Fibroblast of upper back skin (primary cell): ENCODE results near the gene TSR1.
A peak's percentile ranks its signal among the peaks of the same experiment; 100 is the strongest.
"Not testable (repeated sequence)": the region's sequence is repeated elsewhere in the genome, so short reads cannot be mapped to it uniquely, and the experiment has no call there.

Experiments used
- DNase-seq: peaks from one replicate; pipeline ENCODE4 v3.0.0-alpha.2; 2013

TSR1 gene

DNA sequence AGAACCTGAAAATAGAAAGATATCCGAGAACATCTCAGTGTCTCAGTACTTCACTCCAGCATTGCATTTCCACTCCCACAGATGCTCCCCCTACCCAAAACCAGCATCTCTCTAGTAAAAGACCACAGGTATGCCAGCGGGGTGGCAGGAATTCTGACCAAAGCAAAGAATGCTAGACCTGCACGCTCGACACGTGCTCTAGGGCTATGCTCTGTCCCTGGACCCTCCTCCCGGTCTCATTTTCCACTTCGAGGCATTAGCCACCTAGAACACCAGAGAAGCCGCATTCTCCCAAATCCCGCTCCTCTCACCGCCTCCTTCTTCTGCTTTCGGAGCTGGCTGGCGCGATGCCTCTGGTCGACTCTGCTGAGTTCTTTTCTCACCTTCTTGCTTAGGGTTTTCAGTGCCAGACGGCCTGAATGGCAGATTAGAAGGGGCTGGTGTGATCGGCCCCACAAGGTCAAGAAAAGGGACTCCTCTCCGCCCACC is 487 bp downstream of the TSR1 start:
- peak; percentile 37 for DNase-seq

- DNase-seq: no peak
Measured at GRCh38 chr17:2331303-2331702, 5.0 kb downstream of the TSR1 start.

GRCh38 chr17:2323629-2324314 is 12.5 kb downstream of the TSR1 start:
- DNase-seq: no peak

DNA sequence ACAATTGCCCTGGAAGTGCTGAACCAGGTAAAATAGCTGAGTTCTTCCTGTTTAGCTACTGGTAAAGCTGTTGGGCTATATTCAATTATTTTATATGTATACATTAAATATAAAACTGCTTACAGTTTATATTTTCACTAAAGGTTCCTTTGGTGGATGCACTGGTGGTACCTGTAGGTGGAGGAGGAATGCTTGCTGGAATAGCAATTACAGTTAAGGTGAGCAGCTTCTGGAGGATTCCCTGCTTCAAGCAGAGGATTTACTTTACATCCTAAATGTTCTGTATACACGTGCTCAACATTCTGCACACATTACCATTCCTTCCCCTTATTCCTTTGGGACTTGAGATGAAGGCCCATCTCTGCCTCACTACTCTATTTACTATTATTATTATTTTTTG is 14.9 kb downstream of the TSR1 start:
- DNase-seq: no peak

GRCh38 chr17:2319051-2319450 is 17.2 kb downstream of the TSR1 start:
- no peak for DNase-seq

- DNase-seq: no peak
Measured at GRCh38 chr17:2317796-2318195, 18.5 kb downstream of the TSR1 start.

DNA sequence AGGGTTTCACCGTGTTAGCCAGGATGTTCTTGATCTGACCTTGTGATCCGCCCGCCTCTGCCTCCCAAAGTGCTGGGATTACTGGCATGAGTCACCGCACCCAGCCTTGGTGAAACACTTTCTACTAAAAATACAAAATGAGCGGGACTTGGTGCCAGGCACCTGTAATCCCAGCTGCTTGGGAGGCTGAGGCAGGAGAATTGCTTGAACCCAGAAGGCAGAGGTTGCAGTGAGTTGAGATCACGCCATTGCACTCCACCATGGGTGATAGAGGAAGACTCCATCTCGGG is 19.4 kb downstream of the TSR1 start:
- DNase-seq: not testable (repeated sequence)

- no peak for DNase-seq
Measured at GRCh38 chr17:2312736-2313135, 23.5 kb downstream of the TSR1 start.

DNA sequence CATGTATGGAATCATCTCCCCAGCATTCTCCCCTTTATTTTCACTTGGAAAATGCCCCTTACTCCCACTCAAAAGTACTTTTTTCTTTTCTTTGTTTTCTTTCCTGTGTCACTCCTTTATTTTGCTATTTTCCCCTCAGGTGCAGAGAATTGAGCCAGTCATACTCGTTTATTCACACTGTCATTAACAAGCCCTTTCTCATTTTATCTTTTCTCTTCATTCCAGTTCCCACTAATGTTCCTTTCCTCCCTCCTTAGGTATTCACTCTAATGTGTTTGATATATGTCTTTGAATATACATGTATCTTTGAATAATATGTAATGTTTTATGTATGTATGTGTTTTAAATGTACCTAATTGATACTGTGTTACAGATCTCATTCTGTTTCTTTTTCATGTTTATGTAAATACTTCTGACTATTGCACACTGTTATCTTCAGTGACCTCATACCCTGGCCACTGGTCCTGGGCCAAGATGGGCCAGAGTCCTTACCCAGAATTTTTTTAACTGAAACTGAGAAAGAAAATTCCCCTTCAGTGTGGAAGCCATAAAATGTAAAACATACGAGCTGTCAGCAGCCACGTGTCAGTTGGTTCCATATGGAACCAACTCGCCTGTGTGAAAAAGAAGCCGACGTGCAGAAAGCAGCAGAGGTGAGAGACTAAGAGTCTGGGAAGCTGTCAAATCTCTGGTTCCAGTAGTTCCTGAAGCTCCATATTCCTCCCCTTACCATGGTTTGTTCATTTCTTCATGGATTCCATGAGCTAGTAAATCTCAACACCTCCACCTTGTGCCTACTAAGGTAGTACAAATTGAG is 26.7 kb downstream of the TSR1 start:
- DNase-seq: peak; percentile 24

DNA sequence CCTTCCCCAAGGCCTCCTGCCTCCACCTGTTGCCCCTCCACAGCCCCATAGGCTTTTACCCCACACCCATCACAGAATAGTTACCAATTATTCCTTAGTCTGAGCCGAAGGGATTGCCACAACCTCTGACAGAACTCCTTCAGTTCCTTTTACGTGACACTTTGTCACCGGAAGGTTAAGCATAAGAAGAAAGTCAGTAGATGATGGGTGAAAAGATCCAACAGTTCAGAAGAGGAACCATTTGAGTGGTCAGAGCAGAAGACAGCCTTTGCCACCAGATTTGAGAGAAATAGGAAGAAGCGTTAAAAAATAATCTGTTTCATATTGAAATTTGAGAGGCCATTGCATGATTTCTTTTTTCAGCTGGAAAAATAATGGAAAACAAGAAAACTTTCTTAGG is 31.3 kb downstream of the TSR1 start:
- DNase-seq: no peak

DNA sequence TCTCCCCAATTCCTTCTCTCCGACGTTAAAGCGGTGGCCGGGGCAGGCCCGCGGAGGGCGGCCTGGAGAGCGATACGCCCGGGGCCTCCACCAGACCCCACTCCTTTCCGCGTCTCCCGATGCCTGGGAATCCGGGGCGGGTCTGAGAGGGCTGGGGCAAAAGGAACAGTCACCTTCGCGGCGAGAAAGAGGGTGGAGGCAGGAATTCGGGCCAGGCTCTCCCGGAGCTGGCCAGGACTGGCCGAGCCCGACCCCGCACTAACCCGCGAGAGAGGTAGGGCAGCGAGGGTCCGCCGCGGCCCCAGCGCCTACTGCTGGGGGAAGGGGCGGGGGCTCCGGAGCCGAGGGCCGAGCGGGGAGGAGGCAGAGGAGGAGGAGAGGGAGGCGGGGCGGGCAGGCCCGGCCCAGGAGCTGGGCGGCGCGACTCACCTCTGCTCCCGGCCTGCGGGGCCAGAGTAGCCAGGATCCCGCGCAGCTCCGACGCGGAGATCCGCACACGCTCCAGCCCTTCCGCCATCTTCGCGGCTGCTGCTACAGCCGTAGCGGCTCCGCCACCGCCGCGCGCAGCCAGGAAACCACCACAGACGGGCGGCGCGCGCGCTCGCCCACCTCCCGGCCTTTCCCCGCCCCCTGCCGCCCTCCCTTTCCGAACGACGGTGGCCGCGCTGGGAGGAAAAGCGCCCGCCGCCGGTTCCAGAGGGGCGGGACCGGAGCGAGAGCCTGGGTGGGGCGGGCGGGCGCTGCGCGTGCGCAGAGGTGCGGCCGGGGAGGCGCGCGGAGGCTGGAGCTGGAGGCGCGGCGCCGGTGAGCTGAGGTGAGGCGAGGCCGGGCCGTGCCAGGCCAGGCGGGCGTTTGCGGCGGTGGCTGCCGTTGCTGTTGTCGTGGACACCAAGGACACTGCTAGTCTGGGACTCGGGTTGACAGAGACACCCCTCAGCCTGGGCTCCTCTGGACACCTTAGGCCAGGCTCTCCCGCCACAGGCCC is 32.8 kb downstream of the TSR1 start, which contains the start of the genes SMG6 and SRR:
TSS of gene SMG6 (minus strand) at position 582 of the 985 bp plus-strand sequence. CDS start at position 517, 65 bp downstream.
TSS of gene SRR (plus strand) at position 747 of the 985 bp plus-strand sequence. CDS start 11,611 bp downstream, outside the sequence.
- DNase-seq: peak; percentile 87

DNA sequence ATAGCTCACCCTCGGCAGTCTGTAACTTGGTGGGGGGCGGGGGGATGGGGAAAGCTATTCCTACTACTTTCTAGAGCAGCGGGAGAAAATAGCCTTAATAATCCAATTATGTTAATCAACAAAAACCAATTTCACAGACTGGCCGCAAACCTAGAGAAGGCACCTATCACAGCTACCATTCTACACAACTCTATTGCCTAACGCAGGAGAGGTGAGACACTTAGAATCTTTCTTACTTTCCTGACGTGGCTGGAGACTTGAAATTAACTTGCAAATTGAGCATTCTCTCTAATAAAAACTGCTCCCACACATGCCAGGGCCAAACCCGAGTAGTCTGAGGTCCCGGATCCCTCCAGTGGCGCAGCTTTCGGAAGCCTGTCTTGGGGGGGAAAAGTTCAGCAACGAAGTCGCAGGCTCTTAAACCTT is 33.5 kb downstream of the TSR1 start:
- no peak for DNase-seq

DNA sequence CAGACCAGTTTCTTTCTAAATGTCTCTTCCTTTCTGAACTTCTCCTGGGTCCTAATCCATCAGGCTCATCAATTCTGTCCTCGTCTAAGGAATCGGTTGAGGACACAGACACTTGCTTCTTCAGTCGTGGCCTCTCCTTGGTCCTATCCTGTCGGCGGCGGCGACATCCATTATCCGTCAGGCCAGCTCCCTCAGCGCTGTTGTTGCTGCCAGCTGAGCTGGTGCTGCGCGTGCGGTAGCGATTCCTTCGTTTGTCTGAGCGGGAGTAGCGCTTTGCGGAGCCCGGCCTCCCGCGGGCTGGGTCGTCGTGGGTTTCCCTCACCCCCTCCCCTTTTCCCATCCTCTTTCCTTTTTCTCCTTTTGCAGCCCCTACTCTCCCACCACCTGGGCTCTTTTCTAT is 36.5 kb downstream of the TSR1 start:
- no peak for DNase-seq

- no peak for DNase-seq
Measured at GRCh38 chr17:2299136-2299535, 37.1 kb downstream of the TSR1 start.

- DNase-seq: no peak
Measured at GRCh38 chr17:2297023-2297422, 39.2 kb downstream of the TSR1 start.

GRCh38 chr17:2295575-2295974 is 40.7 kb downstream of the TSR1 start:
- no peak for DNase-seq

DNA sequence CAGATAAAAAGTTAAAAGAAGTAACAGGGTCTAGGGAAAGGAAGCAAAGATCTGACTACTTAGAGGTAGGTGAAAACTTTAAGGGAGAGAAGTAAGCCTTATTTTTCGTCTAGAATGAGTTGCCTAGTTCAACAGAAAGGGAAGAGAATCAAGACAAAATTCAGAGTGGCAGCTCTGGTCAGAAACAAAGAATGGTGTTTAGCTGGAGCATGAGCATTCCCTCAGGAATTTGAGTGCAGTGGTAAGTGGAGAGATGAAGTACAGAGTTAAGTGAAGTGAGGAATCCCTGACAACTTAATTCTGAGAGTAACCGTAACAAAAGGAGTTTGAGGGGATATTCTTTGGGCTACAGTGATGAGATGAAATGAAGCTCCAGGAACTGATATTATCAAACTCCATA is 44.2 kb downstream of the TSR1 start:
- peak; percentile 11 for DNase-seq

DNA sequence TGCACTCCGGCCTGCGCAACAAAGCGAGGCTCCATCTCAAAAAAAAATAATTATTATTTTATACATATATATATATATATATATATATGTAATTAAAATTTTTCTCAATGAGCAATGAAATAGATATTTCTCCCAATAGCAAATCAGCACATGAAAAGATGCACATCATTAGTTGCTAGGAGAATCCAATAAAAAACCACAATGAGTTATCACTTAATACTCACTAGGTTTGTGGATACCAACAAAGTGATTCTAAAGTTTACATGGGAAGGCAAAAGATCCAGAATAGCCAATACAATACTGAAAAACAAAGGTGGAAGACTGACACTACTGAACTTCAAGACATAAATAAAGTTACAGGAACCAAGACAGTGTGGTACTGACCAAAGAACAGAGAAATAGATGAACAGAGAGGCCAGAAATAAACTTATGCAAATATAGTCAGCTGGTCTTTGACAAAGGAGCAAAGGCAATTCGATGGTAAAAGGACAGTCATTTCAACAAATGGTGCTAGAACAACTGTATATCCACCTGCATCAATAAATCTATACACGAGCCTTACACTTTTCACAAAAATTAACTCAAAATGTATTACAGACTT is 46.3 kb downstream of the TSR1 start:
- no peak for DNase-seq

DNA sequence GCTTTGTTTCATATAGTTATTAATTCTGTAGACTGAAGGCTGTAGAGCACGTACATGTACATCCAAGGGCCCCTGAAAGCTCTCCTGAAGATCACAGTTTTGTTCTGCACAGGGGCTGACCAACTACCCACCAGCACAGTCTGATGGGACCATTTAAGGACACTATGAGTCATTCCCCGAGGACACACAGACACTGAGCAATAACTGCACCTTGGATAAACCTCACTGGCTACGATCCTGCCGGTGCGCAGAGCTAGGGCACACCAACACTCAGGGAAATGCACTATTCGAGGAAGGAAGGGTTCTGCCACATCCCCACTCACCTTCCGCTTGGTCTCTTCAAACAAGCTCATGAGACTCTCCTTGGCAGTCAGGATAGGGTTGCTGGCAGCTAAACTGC is 53.0 kb downstream of the TSR1 start:
- no peak for DNase-seq

DNA sequence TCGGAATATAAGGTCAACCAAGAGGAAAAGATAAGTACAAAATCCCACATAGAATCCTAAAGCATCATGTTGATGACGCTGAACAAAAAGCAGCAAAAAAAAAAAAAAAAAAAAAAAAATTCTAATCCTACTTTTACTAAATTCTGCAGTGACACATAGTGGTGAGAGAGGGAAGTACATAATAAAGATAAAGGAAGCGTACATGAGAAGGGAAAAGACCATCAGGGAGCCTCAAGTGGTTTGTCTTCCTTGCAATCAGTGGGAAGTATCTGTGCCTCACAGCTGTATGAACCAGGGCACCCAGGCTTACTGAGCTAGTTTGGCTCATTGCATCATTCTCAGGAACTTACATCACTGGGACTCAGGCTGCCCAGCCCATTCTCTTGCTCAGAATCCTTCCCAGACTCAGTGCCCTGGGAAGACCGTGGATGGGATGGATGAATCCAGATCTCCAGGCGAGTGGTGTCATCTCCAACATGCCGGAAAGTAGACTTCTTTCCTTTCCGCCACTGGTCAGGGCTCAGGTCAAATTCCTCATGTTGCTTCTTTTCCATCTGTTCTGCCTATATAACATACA is 53.9 kb downstream of the TSR1 start:
- DNase-seq: peak; percentile 91

DNA sequence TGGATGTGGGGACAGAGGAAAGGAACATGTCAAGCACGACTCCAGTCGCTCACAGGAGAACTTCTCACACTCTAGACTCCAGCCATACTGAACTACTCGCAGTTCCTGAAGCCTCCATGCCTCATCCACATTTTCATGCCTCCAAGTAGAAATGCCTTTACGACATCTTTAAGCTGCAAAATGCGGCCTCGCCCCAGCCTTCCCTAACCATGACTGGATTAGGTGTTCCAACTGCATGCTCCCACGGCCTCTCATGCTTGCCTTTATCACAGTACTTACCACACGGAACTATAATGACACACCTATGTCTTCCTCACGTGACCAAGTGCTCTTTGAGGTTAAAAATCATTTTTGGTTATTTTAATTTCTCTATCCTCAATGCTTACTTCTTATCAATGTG is 56.5 kb downstream of the TSR1 start:
- no peak for DNase-seq
